Brain microvascular endothelial cell (primary cell): ENCODE results near the gene ITGA2.
A peak's percentile ranks its signal among the peaks of the same experiment; 100 is the strongest.

ENCODE experiments used
- DNase-seq: peaks from one replicate; pipeline ENCODE4 v3.0.0-alpha.2; 2020
- H3K27ac ChIP-seq: fragments of 250-450 bp; sonication (Bioruptor Pico); 2 replicates; pipeline ENCODE4 v1.5.1; 2020; ENCODE audit warnings: mild to moderate bottlenecking, moderate library complexity
- H3K27me3 ChIP-seq: fragments of 250-450 bp; sonication (Bioruptor Pico); replicated peaks from 2 replicates; pipeline ENCODE4 v1.5.1; 2020; ENCODE audit warnings: mild to moderate bottlenecking
- H3K36me3 ChIP-seq: fragments of 250-450 bp; sonication (Bioruptor Pico); replicated peaks from 2 replicates; pipeline ENCODE4 v1.5.1; 2020; ENCODE audit warnings: mild to moderate bottlenecking
- H3K4me3 ChIP-seq: 2 replicates; pipeline ENCODE4 v1.5.1; 2011; ENCODE audit warnings: low read depth, mild to moderate bottlenecking, control low read depth, low read length, moderate library complexity
- CTCF ChIP-seq: IDR thresholded peaks from 2 replicates; pipeline ENCODE4 v1.5.1; 2011; ENCODE audit warnings: low read depth, mild to moderate bottlenecking, moderate library complexity, low read length, control low read depth, inconsistent platforms; ENCODE audit errors: missing control alignments
- in situ Hi-C: cut with HindIII; loops from 2 replicates; pipeline ENCODE4 v1.10.0; 2017; ENCODE audit warnings: low sequenced_read_pairs, low pct_ligation_motif_present

ITGA2 gene

GRCh38 chr5:52990528-52990925 is 1.4 kb downstream of the ITGA2 start:
- in situ Hi-C loops: no loop called here
- Histone ChIP-seq H3K36me3 (peaks cover 12% of the 10 kb centered on the region), H3K27ac (no peak overlapping the region), H3K4me3 (peak overlapping the region; percentile 90), H3K27me3 (no peaks in the 10 kb centered on the region)
- TF ChIP-seq CTCF: no peak
- no peak for DNase-seq

- Histone ChIP-seq H3K27ac (no peak overlapping the region), H3K36me3 (peaks cover 12% of the 10 kb centered on the region), H3K27me3 (no peaks in the 10 kb centered on the region), H3K4me3 (no peak overlapping the region)
- in situ Hi-C loops: no loop called here
- DNase-seq: no peak
- no peak for TF ChIP-seq CTCF
Observed at GRCh38 chr5:52993367-52993766, 4.2 kb downstream of the ITGA2 start.

- in situ Hi-C loops: no loop called here
Observed at GRCh38 chr5:52994266-52994665, 5.1 kb downstream of the ITGA2 start.

GRCh38 chr5:52995095-52995494 is 5.9 kb downstream of the ITGA2 start:
- peaks cover 12% of the 10 kb centered on the region for H3K36me3 ChIP-seq
- no peak for TF ChIP-seq CTCF
- in situ Hi-C loops: no loop called here

More at GRCh38 chr5:52994266-52994665, 5.1 kb downstream of the ITGA2 start:
- Histone ChIP-seq H3K27me3 (no peaks in the 10 kb centered on the region), H3K4me3 (no peak overlapping the region), H3K36me3 (peaks cover 12% of the 10 kb centered on the region), H3K27ac (no peak overlapping the region)
- TF ChIP-seq CTCF: no peak
- no peak for DNase-seq

GRCh38 chr5:52995914-52996313 is 6.8 kb downstream of the ITGA2 start:
- no peak overlapping the region for H3K4me3 ChIP-seq
- DNase-seq: no peak
- H3K27ac ChIP-seq: no peak overlapping the region
- H3K36me3 ChIP-seq: peaks cover 12% of the 10 kb centered on the region
- no peaks in the 10 kb centered on the region for H3K27me3 ChIP-seq
- no peak for TF ChIP-seq CTCF
- in situ Hi-C loops: no loop called here

More at GRCh38 chr5:52995095-52995494, 5.9 kb downstream of the ITGA2 start:
- Histone ChIP-seq H3K27ac (no peak overlapping the region), H3K27me3 (no peaks in the 10 kb centered on the region), H3K4me3 (no peak overlapping the region)
- no peak for DNase-seq

- no peak for DNase-seq
- no peak overlapping the region for H3K27ac ChIP-seq
- H3K4me3 ChIP-seq: no peak overlapping the region
- H3K36me3 ChIP-seq: peaks cover 15% of the 10 kb centered on the region
- no peaks in the 10 kb centered on the region for H3K27me3 ChIP-seq
- TF ChIP-seq CTCF: no peak
- in situ Hi-C loops: no loop called here
Observed at GRCh38 chr5:52996979-52997378, 7.8 kb downstream of the ITGA2 start.
